Hepatocyte (in vitro differentiated cells): ENCODE measurements around the gene NR6A1. TPM values are rescaled to one million over a fixed set of nuclear protein-coding genes. Genes with fewer than 3 reads are reported as not detected.

Experiments used
- DNase-seq: peaks from one replicate; pipeline ENCODE4 v3.0.0-alpha.2; 2016; ENCODE audit warnings: low spot score
- H2AFZ ChIP-seq: fragments of 200-600 bp; sonication (generic); 2 replicates; pipeline ENCODE4 v1.6.0; 2016; ENCODE audit warnings: antibody characterized with exemption, mild to moderate bottlenecking
- H3K27ac ChIP-seq: fragments of 200-600 bp; sonication (generic); 2 replicates; pipeline ENCODE4 v1.5.1; 2016; ENCODE audit warnings: mild to moderate bottlenecking
- H3K27me3 ChIP-seq: fragments of 200-600 bp; sonication (generic); 2 replicates; pipeline ENCODE4 v1.6.1; 2016
- H3K36me3 ChIP-seq: fragments of 200-600 bp; sonication (generic); replicated peaks from 2 replicates; pipeline ENCODE4 v1.5.1; 2016; ENCODE audit warnings: low read depth; ENCODE audit not compliant: insufficient read depth
- H3K4me1 ChIP-seq: fragments of 200-600 bp; sonication (generic); 2 replicates; pipeline ENCODE4 v1.5.1; 2016; ENCODE audit warnings: mild to moderate bottlenecking, moderate library complexity; ENCODE audit not compliant: insufficient read depth
- H3K4me2 ChIP-seq: fragments of 200-600 bp; sonication (generic); 2 replicates; pipeline ENCODE4 v1.6.0; 2016
- H3K4me3 ChIP-seq: fragments of 200-600 bp; sonication (generic); 2 replicates; pipeline ENCODE4 v1.5.1; 2016; ENCODE audit warnings: mild to moderate bottlenecking
- H3K79me2 ChIP-seq: fragments of 200-600 bp; sonication (generic); 2 replicates; pipeline ENCODE4 v1.6.0; 2017; ENCODE audit warnings: mild to moderate bottlenecking
- H3K9me2 ChIP-seq: fragments of 200-600 bp; sonication (generic); replicated peaks from 2 replicates; pipeline ENCODE4 v1.6.0; 2017; ENCODE audit warnings: mild to moderate bottlenecking; ENCODE audit not compliant: insufficient read depth
- H3K9me3 ChIP-seq: fragments of 200-600 bp; sonication (generic); 2 replicates; pipeline ENCODE4 v1.5.1; 2016; ENCODE audit warnings: low read depth, mild to moderate bottlenecking
- H4K20me1 ChIP-seq: fragments of 200-600 bp; sonication (generic); 2 replicates; pipeline ENCODE4 v1.6.0; 2016; ENCODE audit warnings: mild to moderate bottlenecking; ENCODE audit not compliant: insufficient read depth, poor library complexity, severe bottlenecking
- CTCF ChIP-seq: fragments of 200-600 bp; sonication (generic); IDR thresholded peaks from 2 replicates; pipeline ENCODE4 v1.5.1; 2016; ENCODE audit warnings: antibody characterized with exemption, mild to moderate bottlenecking; ENCODE audit not compliant: poor library complexity
- EZH2 ChIP-seq: fragments of 200-600 bp; sonication (generic); IDR thresholded peaks from 2 replicates; pipeline ENCODE4 v1.6.1; 2016; ENCODE audit warnings: antibody characterized with exemption, mild to moderate bottlenecking, borderline replicate concordance
- EZH2phosphoT487 ChIP-seq: fragments of 200-600 bp; sonication (generic); IDR thresholded peaks from one replicate; pipeline ENCODE4 v1.6.1; 2018; ENCODE audit warnings: antibody characterized with exemption, mild to moderate bottlenecking, low read depth, moderate library complexity; ENCODE audit not compliant: unreplicated experiment, severe bottlenecking
- WGBS: methylation state at CpG from one replicate; pipeline ENCODE4 v1.1.6; 2016; ENCODE audit warnings: low lambda C conversion rate; ENCODE audit errors: missing lambda C conversion rate; 5-methylcytosine and 5-hydroxymethylcytosine counted together
- polyA plus RNA-seq: library from polyadenylated mRNA; unstranded; fragments of >200 nt; fragmentation: Nextera tagmentation; extraction: Ambion mirVana; gene quantifications from 2 replicates; pipeline ENCODE4 v1.2.1, GENCODE V29; 2016
- total RNA-seq: library from RNA; depleted of rRNA; stranded (reverse); fragments of >200 nt; gene quantifications from 2 replicates; pipeline ENCODE4 v1.2.3, GENCODE V29; 2014

NR6A1 gene
- total and polyA plus RNA-seq, 2 experiments from 2014 or later: 1.2 to 4.0 TPM

GRCh38 chr9:124594673-124595072 lies 176.4 kb downstream of the NR6A1 start:
- no peaks in the 10 kb centered on the region for H3K27me3 ChIP-seq
- peak overlapping the region; percentile 54 for H3K4me2 ChIP-seq
- peaks cover 40% of the 10 kb centered on the region for H3K4me1 ChIP-seq
- H3K4me3 ChIP-seq: no peak overlapping the region
- H3K36me3 ChIP-seq: no peaks in the 10 kb centered on the region
- H3K9me3 ChIP-seq: no peaks in the 10 kb centered on the region
- peak overlapping the region; percentile 43 for H3K27ac ChIP-seq
- 46% methylated on average over 3 of the region's 3 CpGs for WGBS
- TF ChIP-seq EZH2phosphoT487: no peak
- no peak for TF ChIP-seq CTCF
- no peak for TF ChIP-seq EZH2
- H2AFZ ChIP-seq: no peak overlapping the region
- H4K20me1 ChIP-seq: no peaks in the 10 kb centered on the region
- no peak for DNase-seq
- H3K79me2 ChIP-seq: peaks cover 5% of the 10 kb centered on the region
- H3K9me2 ChIP-seq: no peaks in the 10 kb centered on the region

GRCh38 chr9:124594225-124594624 lies 176.9 kb downstream of the NR6A1 start:
- Histone ChIP-seq H3K27ac (peak overlapping the region; percentile 43), H3K4me1 (peaks cover 40% of the 10 kb centered on the region), H2AFZ (no peak overlapping the region), H3K4me3 (no peak overlapping the region), H3K36me3 (no peaks in the 10 kb centered on the region), H3K79me2 (peaks cover 5% of the 10 kb centered on the region), H3K9me3 (no peaks in the 10 kb centered on the region), H3K9me2 (no peaks in the 10 kb centered on the region), H4K20me1 (no peaks in the 10 kb centered on the region), H3K4me2 (peak overlapping the region; percentile 54), H3K27me3 (no peaks in the 10 kb centered on the region)
- TF ChIP-seq EZH2 (no peak), CTCF (no peak), EZH2phosphoT487 (no peak)
- 37% methylated on average over 3 of the region's 3 CpGs for WGBS
- DNase-seq: no peak

- no peak overlapping the region for H2AFZ ChIP-seq
- WGBS: 22% methylated on average over 4 of the region's 4 CpGs
- no peaks in the 10 kb centered on the region for H3K9me3 ChIP-seq
- H3K79me2 ChIP-seq: peaks cover 5% of the 10 kb centered on the region
- DNase-seq: peak; percentile 17
- H3K27me3 ChIP-seq: no peaks in the 10 kb centered on the region
- H3K9me2 ChIP-seq: no peaks in the 10 kb centered on the region
- TF ChIP-seq EZH2 (no peak), EZH2phosphoT487 (no peak), CTCF (no peak)
- peak overlapping the region; percentile 54 for H3K4me2 ChIP-seq
- H3K36me3 ChIP-seq: no peaks in the 10 kb centered on the region
- peak overlapping the region; percentile 43 for H3K27ac ChIP-seq
- peaks cover 40% of the 10 kb centered on the region for H3K4me1 ChIP-seq
- no peaks in the 10 kb centered on the region for H4K20me1 ChIP-seq
- no peak overlapping the region for H3K4me3 ChIP-seq
These were observed 177.5 kb downstream of the NR6A1 start for GRCh38 chr9:124593651-124594058.

- no peak for DNase-seq
These were observed 177.9 kb downstream of the NR6A1 start for GRCh38 chr9:124593200-124593599.

More at GRCh38 chr9:124593200-124593599, 177.9 kb downstream of the NR6A1 start:
- no peak for TF ChIP-seq CTCF
- no peak for TF ChIP-seq EZH2phosphoT487
- no peak for TF ChIP-seq EZH2
- Histone ChIP-seq H2AFZ (no peak overlapping the region), H3K36me3 (no peaks in the 10 kb centered on the region), H3K4me2 (peak overlapping the region; percentile 54), H3K4me3 (no peak overlapping the region), H3K27ac (peak overlapping the region; percentile 43), H3K9me2 (no peaks in the 10 kb centered on the region), H4K20me1 (no peaks in the 10 kb centered on the region), H3K9me3 (no peaks in the 10 kb centered on the region), H3K4me1 (peaks cover 40% of the 10 kb centered on the region), H3K79me2 (peaks cover 5% of the 10 kb centered on the region), H3K27me3 (no peaks in the 10 kb centered on the region)
- WGBS: 44% methylated on average over 3 of the region's 3 CpGs
